Activated gamma-delta T cell (primary cell): ENCODE data around the gene TMEM131.
"Not testable (repeated sequence)": the region's sequence is repeated elsewhere in the genome, so short reads cannot be mapped to it uniquely, and the experiment has no call there.

Source experiments
- DNase-seq: peaks from one replicate; lab custom pipeline; 2025; lab: John Stamatoyannopoulos, UW

Gene TMEM131

DNA sequence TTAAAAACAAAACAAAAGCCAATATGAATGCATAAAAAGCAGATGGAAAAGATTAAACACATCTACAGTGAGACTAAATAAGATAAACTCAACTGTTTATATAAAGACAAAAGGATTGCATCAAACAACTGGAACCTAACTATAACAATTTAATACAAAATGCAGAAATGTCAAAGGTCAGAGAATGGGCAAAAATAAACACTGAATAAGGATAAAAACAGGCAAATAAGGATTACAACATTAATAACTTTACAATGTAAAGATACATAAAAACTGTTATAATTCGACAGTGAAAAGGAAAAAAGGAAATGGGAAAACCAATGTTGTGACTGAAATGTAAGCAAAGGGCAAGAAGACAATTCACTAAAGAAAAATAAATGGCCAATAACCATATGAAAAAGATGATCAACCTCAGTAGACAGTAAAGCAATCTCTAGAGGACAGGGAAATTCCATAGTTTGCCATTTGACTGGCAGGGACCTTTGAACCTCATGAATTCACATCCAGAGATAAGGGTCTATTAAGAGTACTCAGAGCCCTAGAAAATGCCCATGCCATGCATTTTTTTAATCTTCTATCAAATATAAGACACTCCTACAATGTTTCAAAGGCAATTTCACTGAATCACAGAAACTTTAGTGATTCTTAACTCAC, 83.7 kb downstream of the TMEM131 start:
- DNase-seq: no peak

GRCh38 chr2:97911206-97911921, 84.4 kb downstream of the TMEM131 start:
- DNase-seq: no peak

- no peak for DNase-seq
Measured at GRCh38 chr2:97910403-97911205, 85.1 kb downstream of the TMEM131 start.

DNA sequence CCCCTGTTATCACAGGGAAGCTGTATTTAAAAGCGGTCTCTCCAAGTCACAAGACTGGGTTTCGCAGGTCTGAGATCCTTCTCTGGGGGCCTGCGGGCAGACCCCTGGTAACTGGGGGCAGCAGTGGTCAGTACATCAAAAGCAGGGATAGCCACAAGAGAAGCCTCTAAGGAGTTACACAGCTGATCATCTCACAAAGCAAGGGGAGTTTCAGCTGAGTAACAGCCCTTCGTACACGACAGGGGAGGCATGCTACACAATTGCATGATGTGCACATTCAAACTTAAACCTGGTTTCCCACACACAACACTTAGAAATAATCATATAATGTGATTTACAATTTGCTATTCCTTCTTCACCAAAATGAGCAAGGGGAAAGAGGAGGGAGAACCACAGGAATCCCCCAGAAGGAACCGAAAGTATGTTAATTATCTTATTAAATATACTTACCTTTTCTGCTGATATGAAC, 87.5 kb downstream of the TMEM131 start:
- no peak for DNase-seq

- DNase-seq: no peak
Measured at GRCh38 chr2:97907369-97908100, 88.2 kb downstream of the TMEM131 start.

GRCh38 chr2:97906307-97906706, 89.4 kb downstream of the TMEM131 start:
- DNase-seq: no peak

DNA sequence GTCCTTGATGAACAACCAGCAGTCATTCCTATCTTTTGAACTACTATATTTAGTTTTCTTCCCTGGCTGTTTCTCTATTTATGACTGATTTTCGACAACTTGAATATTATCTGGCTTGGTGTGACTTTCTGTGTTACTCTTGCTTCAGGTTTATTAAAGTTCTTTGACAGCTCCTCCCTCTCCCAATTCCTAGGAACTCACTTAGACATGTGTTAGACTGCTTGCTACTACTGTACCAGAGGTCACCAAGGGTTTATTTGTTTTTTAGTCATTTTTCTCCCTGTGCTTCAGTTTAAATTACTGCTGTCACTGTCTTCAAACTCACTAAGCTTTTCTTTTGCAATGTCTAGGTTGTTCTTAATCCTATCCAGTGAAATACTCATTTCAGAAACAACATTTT, 90.5 kb downstream of the TMEM131 start:
- DNase-seq: no peak

GRCh38 chr2:97901862-97902261, 93.9 kb downstream of the TMEM131 start:
- no peak for DNase-seq

DNA sequence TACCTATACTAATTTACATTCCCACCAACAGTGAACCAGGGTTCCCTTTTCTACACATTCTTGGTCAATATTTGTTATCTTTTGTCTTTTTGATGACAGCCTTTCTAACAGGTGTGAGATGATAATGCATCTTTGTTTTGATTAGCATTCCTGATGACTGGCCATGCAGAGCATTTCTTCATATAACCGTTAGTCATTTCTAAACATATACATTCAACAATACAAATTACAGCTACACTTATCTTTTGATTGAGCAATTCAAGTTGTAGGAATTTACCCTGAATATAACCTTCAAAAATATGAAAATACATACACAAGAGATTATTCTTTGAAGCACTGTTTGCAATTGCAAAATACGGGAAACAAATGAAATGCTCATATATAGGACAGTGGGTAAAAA, 94.9 kb downstream of the TMEM131 start:
- DNase-seq: no peak

GRCh38 chr2:97893042-97893441, 102.7 kb downstream of the TMEM131 start:
- not testable (repeated sequence) for DNase-seq

DNA sequence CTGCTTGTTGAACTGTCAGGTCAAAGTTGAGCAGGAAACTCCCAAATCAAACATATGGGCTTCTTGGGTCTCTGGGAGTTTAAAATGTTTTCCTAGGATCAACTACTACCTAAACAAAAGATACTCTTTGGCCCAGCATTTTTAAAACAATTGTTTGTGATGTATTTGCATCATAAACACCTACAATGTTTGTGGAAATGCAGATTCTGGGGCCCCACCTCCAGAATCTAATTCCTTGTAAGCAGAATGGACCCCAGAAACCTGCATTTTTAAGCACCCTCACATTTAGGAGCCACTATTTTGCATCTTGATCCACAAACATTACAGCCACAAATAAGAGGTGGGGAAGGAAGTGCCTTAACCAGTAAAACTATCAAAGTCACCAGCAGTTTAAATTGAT, 104.1 kb downstream of the TMEM131 start:
- no peak for DNase-seq

GRCh38 chr2:97889156-97889555, 106.6 kb downstream of the TMEM131 start:
- no peak for DNase-seq

- no peak for DNase-seq
Measured at GRCh38 chr2:97885841-97886240, 109.9 kb downstream of the TMEM131 start.

- no peak for DNase-seq
Measured at GRCh38 chr2:97880334-97880733, 115.4 kb downstream of the TMEM131 start.

DNA sequence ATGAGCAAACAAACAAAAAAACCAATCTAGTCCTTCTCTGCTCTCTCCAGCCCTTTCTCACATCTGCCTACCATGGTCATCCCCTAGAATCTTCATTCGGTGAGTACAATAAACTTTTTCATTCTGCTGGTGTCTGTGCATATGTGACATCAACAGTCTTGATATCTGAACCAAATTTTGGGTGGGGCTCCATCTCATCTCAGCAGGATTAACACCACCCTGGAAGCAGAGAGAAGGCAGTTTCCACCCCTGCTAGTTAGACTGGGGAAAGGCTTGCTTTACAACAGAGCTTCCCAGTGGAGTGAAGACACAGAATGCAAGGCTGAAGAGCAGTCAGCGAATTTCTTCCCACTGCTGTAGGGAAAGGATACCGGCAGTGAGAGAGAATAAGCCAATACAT, 116.9 kb downstream of the TMEM131 start:
- DNase-seq: no peak

DNA sequence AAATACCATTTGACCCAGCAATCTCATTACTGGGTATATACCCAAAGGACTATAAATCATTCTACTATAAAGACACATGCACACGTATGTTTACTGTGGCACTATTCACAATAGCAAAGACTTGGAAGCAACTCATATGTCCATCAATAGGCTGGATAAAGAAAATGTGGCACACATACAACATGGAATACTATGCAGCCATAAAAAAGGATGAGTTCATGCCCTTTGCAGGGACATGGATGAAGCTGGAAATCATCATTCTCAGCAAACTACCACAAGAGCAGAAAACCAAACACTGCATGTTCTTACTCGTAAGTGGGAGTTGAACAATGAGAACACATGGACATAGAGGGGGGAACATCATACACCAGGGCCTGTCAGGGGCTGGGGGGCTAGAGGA, 117.4 kb downstream of the TMEM131 start:
- not testable (repeated sequence) for DNase-seq

- no peak for DNase-seq
Measured at GRCh38 chr2:97871096-97871780, 124.5 kb downstream of the TMEM131 start.

GRCh38 chr2:97870396-97870843, 125.3 kb downstream of the TMEM131 start:
- DNase-seq: no peak

- no peak for DNase-seq
Measured at GRCh38 chr2:97869722-97870346, 125.9 kb downstream of the TMEM131 start.

- DNase-seq: no peak
Measured at GRCh38 chr2:97868986-97869721, 126.6 kb downstream of the TMEM131 start.
